MCF 10A (cell line): Measurements from ENCODE around the gene TEDDM1. TPM values are rescaled to one million over a fixed set of nuclear protein-coding genes. Genes with fewer than 3 reads are reported as not detected.

Source experiments
- BruUV-seq: library from RNA; stranded (reverse); fragments of 400-500 nt; replicated peaks from 2 replicates; lab custom pipeline; 2021; lab: Mats Ljungman, UMichigan
- CTCF ChIA-PET: fragments of 300-600 bp; sonication (Branson Sonifier 250); formaldehyde crosslinking; extraction: SDS; loops from one replicate; lab custom pipeline; 2021; ENCODE audit warnings: antibody characterized with exemption, inconsistent platforms; lab: Yijun Ruan, JAX
- POLR2A ChIA-PET: fragments of 300-600, 350-650 bp; sonication (Branson Sonifier 250); formaldehyde crosslinking; extraction: SDS; loops from one replicate; lab custom pipeline; 2020; ENCODE audit warnings: antibody characterized with exemption, inconsistent platforms; lab: Yijun Ruan, JAX
- DNase-seq: peaks from one replicate; pipeline ENCODE4 v3.0.0-alpha.2; 2018; ENCODE audit not compliant: unreplicated experiment
- H3K27ac Mint-ChIP-seq: one replicate; pipeline ENCODE4 v1.8.0; 2022; ENCODE audit warnings: mild to moderate bottlenecking, low read depth, mixed read lengths; ENCODE audit not compliant: unreplicated experiment
- H3K27me3 Mint-ChIP-seq: one replicate; pipeline ENCODE4 v1.8.0; 2022; ENCODE audit warnings: mixed read lengths; ENCODE audit not compliant: insufficient read depth, unreplicated experiment
- H3K36me3 Mint-ChIP-seq: one replicate; pipeline ENCODE4 v1.8.0; 2022; ENCODE audit warnings: mild to moderate bottlenecking, moderate library complexity, mixed read lengths; ENCODE audit not compliant: insufficient read depth, unreplicated experiment
- H3K4me1 Mint-ChIP-seq: one replicate; pipeline ENCODE4 v1.8.0; 2022; ENCODE audit warnings: mixed read lengths; ENCODE audit not compliant: insufficient read depth, unreplicated experiment
- H3K4me3 Mint-ChIP-seq: one replicate; pipeline ENCODE4 v1.8.0; 2022; ENCODE audit warnings: mild to moderate bottlenecking, moderate library complexity, mixed read lengths; ENCODE audit not compliant: unreplicated experiment
- H3K9me3 Mint-ChIP-seq: one replicate; pipeline ENCODE4 v1.8.0; 2022; ENCODE audit warnings: mixed read lengths; ENCODE audit not compliant: unreplicated experiment
- intact Hi-C: fragments of 100-400 bp; cut with micrococcal nuclease; formaldehyde crosslinking; loops from 2 replicates; pipeline ENCODE4 v1.14.1; 2022
- total RNA-seq: library from RNA; stranded (reverse); gene quantifications from 2 replicates; pipeline ENCODE4 v1.2.3, GENCODE V29; 2022
- TF ChIP-seq, protein P1 (sequence below): fragments of 200-600 bp; IDR thresholded peaks from one replicate; pipeline ENCODE4 v1.8.0; 2022; ENCODE audit warnings: antibody characterized with exemption, mild to moderate bottlenecking; ENCODE audit not compliant: unreplicated experiment

TEDDM1 gene
- total RNA-seq, 1 experiment from 2014 or later: not detected

DNA sequence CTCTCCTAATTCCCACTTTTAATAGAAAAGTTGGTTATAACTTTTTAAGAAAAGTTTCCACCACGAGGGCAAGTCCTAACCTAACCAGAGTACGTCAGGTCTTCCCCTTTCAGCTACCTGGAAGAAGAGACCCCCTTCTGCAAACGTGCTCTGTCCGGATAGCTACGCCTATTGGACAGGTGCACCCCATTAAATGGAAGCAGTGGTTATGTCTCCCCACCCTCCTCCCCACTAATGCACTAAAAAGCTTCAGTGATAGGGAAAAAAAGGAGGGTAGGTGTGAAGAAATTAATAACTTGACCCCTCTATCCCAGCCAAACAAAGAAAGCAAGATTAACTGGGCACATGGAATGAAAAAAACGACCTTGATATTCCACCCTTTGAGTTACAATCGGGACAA, 16.5 kb downstream of the TEDDM1 start:
- intact Hi-C loops: no loop called here
- peak overlapping the region; percentile 39 for H3K4me3 Mint-ChIP-seq
- H3K27ac Mint-ChIP-seq: peak overlapping the region; percentile 64
- no TSS peak for BruUV-seq
- no peak for DNase-seq
- no peaks in the 10 kb centered on the region for H3K9me3 Mint-ChIP-seq
- POLR2A ChIA-PET: interaction anchor here (0.6 to 7.8 kb wide), 4 partner anchors 56 to 418 kb away, joined by 3 to 71 read pairs (median 3); no protein-coding TSS in a partner anchor
- TF ChIP-seq, protein P1, sequence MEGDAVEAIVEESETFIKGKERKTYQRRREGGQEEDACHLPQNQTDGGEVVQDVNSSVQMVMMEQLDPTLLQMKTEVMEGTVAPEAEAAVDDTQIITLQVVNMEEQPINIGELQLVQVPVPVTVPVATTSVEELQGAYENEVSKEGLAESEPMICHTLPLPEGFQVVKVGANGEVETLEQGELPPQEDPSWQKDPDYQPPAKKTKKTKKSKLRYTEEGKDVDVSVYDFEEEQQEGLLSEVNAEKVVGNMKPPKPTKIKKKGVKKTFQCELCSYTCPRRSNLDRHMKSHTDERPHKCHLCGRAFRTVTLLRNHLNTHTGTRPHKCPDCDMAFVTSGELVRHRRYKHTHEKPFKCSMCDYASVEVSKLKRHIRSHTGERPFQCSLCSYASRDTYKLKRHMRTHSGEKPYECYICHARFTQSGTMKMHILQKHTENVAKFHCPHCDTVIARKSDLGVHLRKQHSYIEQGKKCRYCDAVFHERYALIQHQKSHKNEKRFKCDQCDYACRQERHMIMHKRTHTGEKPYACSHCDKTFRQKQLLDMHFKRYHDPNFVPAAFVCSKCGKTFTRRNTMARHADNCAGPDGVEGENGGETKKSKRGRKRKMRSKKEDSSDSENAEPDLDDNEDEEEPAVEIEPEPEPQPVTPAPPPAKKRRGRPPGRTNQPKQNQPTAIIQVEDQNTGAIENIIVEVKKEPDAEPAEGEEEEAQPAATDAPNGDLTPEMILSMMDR: no peak
- CTCF ChIA-PET: interaction anchor here (0.5 to 5.9 kb wide), 4 partner anchors 13 to 299 kb away, joined by 3 to 91 read pairs (median 4); no protein-coding TSS in a partner anchor
- H3K27me3 Mint-ChIP-seq: no peaks in the 10 kb centered on the region
- peaks cover 86% of the 10 kb centered on the region for H3K36me3 Mint-ChIP-seq
- peaks cover 50% of the 10 kb centered on the region for H3K4me1 Mint-ChIP-seq

DNA sequence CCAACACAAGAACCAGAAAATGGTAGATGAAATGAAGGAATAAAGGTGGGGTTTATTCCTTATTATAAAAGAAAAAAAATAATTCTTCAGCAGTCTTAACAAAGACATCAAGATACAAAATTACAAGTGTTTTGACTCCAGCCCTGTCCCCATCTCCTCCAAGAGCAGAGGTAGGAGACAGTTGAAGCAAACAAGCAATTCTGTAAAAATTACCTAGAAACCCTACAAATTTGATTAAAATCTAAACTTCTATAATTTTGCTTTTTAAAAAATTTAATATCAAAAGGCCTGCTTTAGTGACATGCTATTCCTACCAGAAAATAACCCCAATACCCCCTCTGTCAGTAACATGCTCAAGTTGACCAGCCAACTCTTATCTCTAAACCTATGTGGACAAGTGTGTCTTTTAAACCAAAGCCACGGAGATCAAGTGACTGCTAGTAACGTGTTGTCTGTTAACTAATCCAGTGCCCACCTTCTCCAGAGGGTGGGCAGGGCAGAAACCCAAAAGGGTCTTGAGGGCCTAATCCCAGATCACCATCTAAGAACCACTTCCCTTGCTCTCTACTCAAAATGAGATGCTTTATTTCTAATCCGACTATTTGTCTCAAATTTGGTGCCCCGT, 17.3 kb downstream of the TEDDM1 start:
- H3K4me3 Mint-ChIP-seq: no peak overlapping the region
- intact Hi-C loops: no loop called here
- no peaks in the 10 kb centered on the region for H3K27me3 Mint-ChIP-seq
- POLR2A ChIA-PET: interaction anchor here (0.6 to 8.2 kb wide), 12 partner anchors 7 to 418 kb away, joined by 3 to 151 read pairs (median 17); partner anchors contain the start of gene GLUL
- TSS peak; percentile 24 for BruUV-seq
- no peak for DNase-seq
- CTCF ChIA-PET: interaction anchor here (0.5 to 5.9 kb wide), 8 partner anchors 14 to 302 kb away, joined by 3 to 91 read pairs (median 4); no protein-coding TSS in a partner anchor
- peaks cover 82% of the 10 kb centered on the region for H3K36me3 Mint-ChIP-seq
- H3K9me3 Mint-ChIP-seq: no peaks in the 10 kb centered on the region
- peaks cover 44% of the 10 kb centered on the region for H3K4me1 Mint-ChIP-seq
- TF ChIP-seq, protein P1: no peak
- H3K27ac Mint-ChIP-seq: no peak overlapping the region

DNA sequence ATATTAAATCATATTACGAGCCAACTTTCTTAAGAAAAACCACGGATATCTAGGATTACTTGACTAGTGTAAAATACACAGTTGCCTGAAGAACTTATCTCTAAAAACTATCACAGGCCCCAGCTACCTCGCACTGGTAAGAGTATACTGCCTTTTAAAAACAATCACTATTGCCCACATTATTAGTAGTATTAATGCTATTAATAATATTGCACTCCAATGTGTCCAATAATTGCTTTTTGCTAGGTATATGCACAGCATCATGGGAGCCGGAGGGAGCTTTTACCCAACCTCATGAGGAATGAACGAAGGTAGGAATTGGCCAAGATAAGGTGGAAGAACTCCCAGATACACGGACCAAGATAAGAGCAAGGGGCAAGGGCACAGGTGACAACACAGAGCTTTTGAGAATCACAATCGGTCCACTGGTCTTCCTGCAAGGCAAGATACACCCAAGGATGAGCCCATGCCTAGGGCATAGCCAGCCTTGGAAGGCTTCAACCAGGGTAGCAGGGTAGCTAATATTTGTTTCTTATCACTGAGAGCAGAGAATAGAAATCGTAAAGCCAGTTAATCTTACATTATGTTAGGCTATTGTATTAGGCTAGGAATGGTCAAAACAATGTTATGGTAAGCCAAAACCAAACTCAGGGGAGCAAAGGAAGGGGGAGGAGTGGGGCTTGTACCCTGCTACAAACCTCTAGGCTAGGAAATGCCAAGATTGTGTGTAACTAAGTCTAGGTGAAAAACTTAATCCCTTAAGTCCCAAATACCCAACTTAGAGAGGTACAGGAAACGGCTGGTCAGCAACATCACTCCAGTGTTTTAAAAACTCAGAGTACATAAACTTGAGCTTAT, 18.3 kb downstream of the TEDDM1 start:
- peaks cover 73% of the 10 kb centered on the region for H3K36me3 Mint-ChIP-seq
- peak overlapping the region; percentile 78 for H3K27ac Mint-ChIP-seq
- peaks cover 39% of the 10 kb centered on the region for H3K4me1 Mint-ChIP-seq
- no peak overlapping the region for H3K4me3 Mint-ChIP-seq
- no peaks in the 10 kb centered on the region for H3K9me3 Mint-ChIP-seq
- no peak for DNase-seq
- no peaks in the 10 kb centered on the region for H3K27me3 Mint-ChIP-seq
- POLR2A ChIA-PET: interaction anchor here (0.6 to 8.2 kb wide), 20 partner anchors 8 to 294 kb away, joined by 3 to 151 read pairs (median 10); partner anchors contain the start of gene GLUL
- intact Hi-C loops: no loop called here
- no TSS peak for BruUV-seq
- TF ChIP-seq, protein P1: no peak
- CTCF ChIA-PET: interaction anchor here (0.5 to 5.9 kb wide), 15 partner anchors 8 to 1253 kb away, joined by 3 to 91 read pairs (median 4); no protein-coding TSS in a partner anchor
